Ectodermal cell (in vitro differentiated cells): ENCODE measurements around the gene PRPF8.

ENCODE experiments used
- H3K27ac ChIP-seq: 2 replicates; pipeline ENCODE4 v1.7.0; 2013; ENCODE audit warnings: mild to moderate bottlenecking, low read depth, low read length; ENCODE audit not compliant: insufficient read depth, poor library complexity, severe bottlenecking
- H3K27me3 ChIP-seq: 2 replicates; pipeline ENCODE4 v1.7.0; 2013; ENCODE audit warnings: mild to moderate bottlenecking, low read length; ENCODE audit not compliant: insufficient read depth, control insufficient read depth, poor library complexity, severe bottlenecking
- H3K36me3 ChIP-seq: one replicate; pipeline ENCODE4 v1.7.0; 2013; ENCODE audit warnings: low read length; ENCODE audit not compliant: control insufficient read depth, insufficient read depth
- H3K4me1 ChIP-seq: one replicate; pipeline ENCODE4 v1.7.0; 2013; ENCODE audit warnings: low read length; ENCODE audit not compliant: control insufficient read depth, insufficient read depth
- H3K4me3 ChIP-seq: 2 replicates; pipeline ENCODE4 v1.7.0; 2013; ENCODE audit warnings: low read depth, low read length, control low read depth; ENCODE audit not compliant: insufficient read depth
- H3K9me3 ChIP-seq: 2 replicates; pipeline ENCODE4 v1.7.0; 2013; ENCODE audit warnings: mild to moderate bottlenecking, low read length, moderate library complexity; ENCODE audit not compliant: control insufficient read depth
- WGBS, 2 experiments: methylation state at CpG; one replicate each; pipeline ENCODE4 v1.1.7; 2013; ENCODE audit warnings: missing lambda C conversion rate in 2 of 2; 5-methylcytosine and 5-hydroxymethylcytosine counted together

The PRPF8 gene

GRCh38 chr17:1626333-1626732, 58.3 kb downstream of the PRPF8 start:
- peaks cover 21% of the 10 kb centered on the region for H3K4me1 ChIP-seq
- no peaks in the 10 kb centered on the region for H3K9me3 ChIP-seq
- H3K36me3 ChIP-seq: no peaks in the 10 kb centered on the region
- peaks cover 28% of the 10 kb centered on the region for H3K27me3 ChIP-seq
- no peak overlapping the region for H3K4me3 ChIP-seq
- no peak overlapping the region for H3K27ac ChIP-seq
- WGBS, 2 experiments: 39 to 43% methylated on average over 3 of the region's 3 CpGs

DNA sequence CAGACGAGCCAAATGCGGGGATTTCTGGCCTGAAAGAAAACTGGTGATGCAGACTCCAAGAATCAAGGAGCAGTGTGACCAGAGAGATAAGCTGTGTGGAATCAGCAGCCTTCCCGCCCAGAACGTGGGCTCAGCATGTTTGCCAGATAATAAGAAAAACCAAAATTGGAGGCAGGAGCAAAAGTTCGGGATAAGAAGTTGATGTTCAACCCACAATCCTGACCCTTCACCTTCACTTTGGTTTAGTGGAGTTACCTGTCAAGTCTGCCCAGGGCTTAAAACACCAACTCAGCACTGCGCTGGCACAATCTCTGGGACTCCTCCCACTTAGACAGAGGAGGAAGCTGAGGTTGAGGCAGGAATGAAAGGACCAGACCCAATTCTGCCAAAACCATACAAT, 59.1 kb downstream of the PRPF8 start:
- no peaks in the 10 kb centered on the region for H3K36me3 ChIP-seq
- no peak overlapping the region for H3K27ac ChIP-seq
- 90 to 91% methylated on average over 6 of the region's 6 CpGs for WGBS, 2 experiments
- H3K27me3 ChIP-seq: peaks cover 24% of the 10 kb centered on the region
- H3K9me3 ChIP-seq: no peaks in the 10 kb centered on the region
- H3K4me1 ChIP-seq: peaks cover 26% of the 10 kb centered on the region
- no peak overlapping the region for H3K4me3 ChIP-seq

- WGBS, 2 experiments: 91 to 92% methylated on average over 14 of the region's 14 CpGs
- no peaks in the 10 kb centered on the region for H3K36me3 ChIP-seq
- no peak overlapping the region for H3K27ac ChIP-seq
- H3K27me3 ChIP-seq: peaks cover 18% of the 10 kb centered on the region
- no peak overlapping the region for H3K4me3 ChIP-seq
- H3K9me3 ChIP-seq: no peaks in the 10 kb centered on the region
- peaks cover 26% of the 10 kb centered on the region for H3K4me1 ChIP-seq
Observed at GRCh38 chr17:1625053-1625452, 59.6 kb downstream of the PRPF8 start.

DNA sequence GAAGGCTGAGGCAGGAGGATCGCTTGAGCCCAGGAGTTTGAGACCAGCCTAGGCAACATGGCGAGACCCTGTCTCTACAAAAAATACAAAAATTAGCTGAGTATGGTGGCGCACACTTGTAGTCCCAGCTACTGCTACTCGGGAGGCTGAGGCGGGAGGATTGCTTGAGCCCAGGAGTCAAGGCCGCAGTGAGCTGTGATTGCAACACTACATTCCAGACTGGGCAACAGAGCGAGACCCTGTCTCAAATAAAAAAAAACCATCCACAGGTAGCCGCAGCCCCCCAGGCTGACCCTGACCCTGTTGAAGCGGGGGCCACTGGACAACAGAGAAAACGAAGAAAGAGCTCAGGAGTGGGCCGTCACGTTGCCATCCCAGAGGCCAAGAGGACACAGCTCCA, 60.0 kb downstream of the PRPF8 start:
- Histone ChIP-seq H3K9me3 (no peaks in the 10 kb centered on the region), H3K27me3 (peaks cover 14% of the 10 kb centered on the region), H3K36me3 (no peaks in the 10 kb centered on the region), H3K4me1 (peaks cover 29% of the 10 kb centered on the region), H3K4me3 (no peak overlapping the region), H3K27ac (no peak overlapping the region)
- WGBS, 2 experiments: 87 to 89% methylated on average over 12 of the region's 12 CpGs

DNA sequence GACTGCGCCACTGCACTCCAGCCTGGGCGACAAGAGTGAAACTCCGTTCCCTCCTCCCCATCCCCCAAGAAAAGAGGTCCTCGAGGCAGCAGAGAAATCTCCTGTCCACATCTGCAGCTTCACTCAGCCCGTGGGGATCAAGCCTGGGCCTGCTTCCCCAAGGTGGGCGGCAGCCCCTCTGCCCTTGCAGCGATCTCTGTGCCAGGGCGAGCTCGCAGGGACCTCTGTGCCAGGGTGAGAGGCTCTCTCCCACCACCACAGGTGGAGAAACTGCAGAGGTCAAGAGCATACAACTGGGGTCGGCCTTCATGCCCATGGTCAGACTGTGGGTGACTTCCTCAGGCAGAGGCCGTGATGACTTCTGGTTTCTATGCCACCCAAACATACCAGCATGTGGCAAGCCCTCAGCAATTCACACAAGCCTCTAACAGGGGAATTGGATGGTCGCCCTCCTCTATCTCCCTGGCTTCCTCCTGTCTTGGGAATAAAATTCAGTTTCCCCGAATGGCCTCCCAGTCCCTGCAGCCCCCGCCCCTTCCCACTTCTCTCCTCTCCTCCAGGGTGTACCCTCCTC, 61.5 kb downstream of the PRPF8 start:
- Histone ChIP-seq H3K4me1 (peaks cover 33% of the 10 kb centered on the region), H3K36me3 (no peaks in the 10 kb centered on the region), H3K27me3 (peaks cover 10% of the 10 kb centered on the region), H3K4me3 (no peak overlapping the region), H3K27ac (no peak overlapping the region), H3K9me3 (no peaks in the 10 kb centered on the region)
- 94% methylated on average over 14 of the region's 14 CpGs for WGBS, 2 experiments

GRCh38 chr17:1621273-1621954, 63.3 kb downstream of the PRPF8 start:
- H3K27me3 ChIP-seq: no peaks in the 10 kb centered on the region
- H3K27ac ChIP-seq: no peak overlapping the region
- no peaks in the 10 kb centered on the region for H3K36me3 ChIP-seq
- no peaks in the 10 kb centered on the region for H3K9me3 ChIP-seq
- peaks cover 23% of the 10 kb centered on the region for H3K4me1 ChIP-seq
- 82 to 84% methylated on average over 22 of the region's 22 CpGs for WGBS, 2 experiments
- H3K4me3 ChIP-seq: no peak overlapping the region

- Histone ChIP-seq H3K9me3 (no peaks in the 10 kb centered on the region), H3K4me3 (no peak overlapping the region), H3K27me3 (no peaks in the 10 kb centered on the region), H3K4me1 (peaks cover 16% of the 10 kb centered on the region), H3K36me3 (no peaks in the 10 kb centered on the region), H3K27ac (no peak overlapping the region)
- 88 to 92% methylated on average over 13 of the region's 13 CpGs for WGBS, 2 experiments
Observed at GRCh38 chr17:1620486-1620885, 64.2 kb downstream of the PRPF8 start.

DNA sequence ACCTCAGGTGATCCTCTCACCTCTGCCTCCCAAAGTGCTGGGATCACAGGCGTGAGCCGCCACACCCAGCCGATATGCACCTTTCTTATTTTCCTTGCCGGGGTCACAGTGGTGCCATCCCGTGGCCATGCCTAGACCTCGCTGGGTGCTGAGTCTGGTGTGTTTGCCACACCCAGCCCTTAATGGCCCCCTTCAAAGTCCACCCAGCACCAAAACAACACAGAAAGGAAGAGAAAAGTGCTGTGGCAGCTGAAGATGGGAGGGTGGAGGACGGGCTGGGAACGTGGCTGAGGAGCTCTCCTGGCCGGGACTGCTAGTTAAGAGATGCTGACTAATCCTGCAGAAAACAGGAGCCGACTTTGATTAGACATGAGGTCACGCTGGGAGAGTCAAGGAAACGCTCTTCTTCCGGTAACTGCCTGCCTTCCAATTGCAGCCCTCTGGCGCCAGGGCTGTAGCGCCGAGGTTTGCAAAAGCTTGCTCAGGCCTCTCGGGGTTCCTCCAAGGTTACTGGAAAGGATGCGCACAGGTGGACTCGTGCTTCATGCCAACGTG, 67.0 kb downstream of the PRPF8 start:
- H3K4me1 ChIP-seq: peaks cover 16% of the 10 kb centered on the region
- no peak overlapping the region for H3K27ac ChIP-seq
- H3K36me3 ChIP-seq: no peaks in the 10 kb centered on the region

DNA sequence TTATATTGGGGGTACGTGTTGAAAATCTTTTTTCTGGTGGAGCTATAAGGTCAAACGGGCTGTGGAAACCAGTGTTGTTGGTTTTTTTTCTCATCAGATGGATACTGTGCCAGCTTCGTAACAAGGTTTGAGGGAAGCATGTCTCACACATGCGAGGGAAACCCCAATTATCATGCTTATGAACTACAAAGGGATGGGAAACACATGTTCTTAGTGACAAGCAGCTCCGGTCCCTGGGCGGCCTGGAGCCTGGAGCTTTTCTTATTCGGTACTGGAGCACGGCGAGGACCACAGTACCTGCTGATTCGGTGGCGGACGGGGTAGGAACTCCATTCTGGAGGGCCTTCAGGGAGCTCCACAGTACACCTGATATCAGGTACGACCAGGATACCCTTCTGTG, 68.6 kb downstream of the PRPF8 start:
- Histone ChIP-seq H3K27me3 (no peaks in the 10 kb centered on the region), H3K36me3 (no peaks in the 10 kb centered on the region), H3K9me3 (no peaks in the 10 kb centered on the region), H3K4me3 (no peak overlapping the region), H3K27ac (no peak overlapping the region), H3K4me1 (peaks cover 9% of the 10 kb centered on the region)
- 91 to 93% methylated on average over 13 of the region's 13 CpGs for WGBS, 2 experiments

More for the DNA sequence above, 67.0 kb downstream of the PRPF8 start:
- Histone ChIP-seq H3K27me3 (no peaks in the 10 kb centered on the region), H3K9me3 (no peaks in the 10 kb centered on the region), H3K4me3 (no peak overlapping the region)
- WGBS, 2 experiments: 91 to 92% methylated on average over 20 of the region's 20 CpGs

GRCh38 chr17:1612400-1612799, 72.3 kb downstream of the PRPF8 start:
- no peak overlapping the region for H3K4me3 ChIP-seq
- whole genome bisulfite sequencing, 2 experiments: 91 to 94% methylated on average over 16 of the region's 16 CpGs
- no peaks in the 10 kb centered on the region for H3K36me3 ChIP-seq
- peaks cover 5% of the 10 kb centered on the region for H3K4me1 ChIP-seq
- H3K27ac ChIP-seq: no peak overlapping the region
- no peaks in the 10 kb centered on the region for H3K9me3 ChIP-seq
- H3K27me3 ChIP-seq: no peaks in the 10 kb centered on the region
